G401.6 (cell line): Measurements from ENCODE around the gene UNC93B1.
"Not testable (repeated sequence)": the region's sequence is repeated elsewhere in the genome, so short reads cannot be mapped to it uniquely, and the experiment has no call there.

Source experiments
- FAIRE-seq: peaks from 2 replicates; lab custom pipeline; 2012; peaks lifted over from hg19 to GRCh38; lab: Jason Lieb, UNC

Gene UNC93B1

DNA sequence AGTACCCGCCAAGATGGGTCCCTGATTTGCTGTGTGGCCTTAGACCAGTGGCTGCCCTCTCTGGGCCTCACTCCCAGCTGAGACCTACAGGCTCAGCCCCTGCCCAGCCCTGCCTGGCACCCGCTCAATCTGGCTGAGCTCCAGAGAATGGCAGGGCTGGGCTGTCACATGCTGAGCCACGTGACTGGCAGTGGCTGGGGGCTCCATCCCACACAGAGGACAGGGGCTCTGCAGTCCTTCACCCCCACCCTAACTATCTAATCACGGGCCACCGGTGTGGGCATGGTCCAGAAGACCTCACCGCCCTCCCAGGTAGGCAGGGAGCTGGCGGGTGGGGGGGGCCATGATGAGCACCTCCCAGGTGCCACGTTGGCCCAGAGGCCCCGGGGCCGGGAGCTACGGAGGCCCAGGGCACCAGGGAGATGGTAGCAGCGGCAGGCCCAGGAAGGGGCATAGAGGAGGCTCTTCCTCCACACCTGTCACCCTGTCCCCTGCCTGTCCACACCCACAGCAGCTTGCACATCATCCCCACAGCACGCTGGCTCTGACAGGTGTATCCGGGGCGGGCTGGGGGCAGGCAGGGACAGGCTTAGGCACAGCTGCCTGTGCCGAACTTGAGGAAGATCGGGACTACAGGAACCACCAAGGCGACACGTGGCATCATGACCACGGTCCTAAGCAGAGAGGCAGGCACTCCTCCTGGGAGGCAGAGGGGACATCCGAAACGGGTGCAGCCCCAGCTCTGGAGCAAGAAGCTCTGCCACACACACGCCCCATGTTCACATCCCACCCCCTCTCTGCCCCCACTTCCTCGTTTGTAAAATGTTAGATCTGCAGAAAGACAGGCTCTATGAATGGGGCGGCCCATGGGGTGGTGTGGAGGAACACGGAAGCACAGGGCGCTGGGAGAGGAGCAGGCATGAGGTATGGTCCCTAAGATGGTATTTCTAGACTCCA, 4.8 kb upstream of the UNC93B1 start:
- no peak for FAIRE-seq

DNA sequence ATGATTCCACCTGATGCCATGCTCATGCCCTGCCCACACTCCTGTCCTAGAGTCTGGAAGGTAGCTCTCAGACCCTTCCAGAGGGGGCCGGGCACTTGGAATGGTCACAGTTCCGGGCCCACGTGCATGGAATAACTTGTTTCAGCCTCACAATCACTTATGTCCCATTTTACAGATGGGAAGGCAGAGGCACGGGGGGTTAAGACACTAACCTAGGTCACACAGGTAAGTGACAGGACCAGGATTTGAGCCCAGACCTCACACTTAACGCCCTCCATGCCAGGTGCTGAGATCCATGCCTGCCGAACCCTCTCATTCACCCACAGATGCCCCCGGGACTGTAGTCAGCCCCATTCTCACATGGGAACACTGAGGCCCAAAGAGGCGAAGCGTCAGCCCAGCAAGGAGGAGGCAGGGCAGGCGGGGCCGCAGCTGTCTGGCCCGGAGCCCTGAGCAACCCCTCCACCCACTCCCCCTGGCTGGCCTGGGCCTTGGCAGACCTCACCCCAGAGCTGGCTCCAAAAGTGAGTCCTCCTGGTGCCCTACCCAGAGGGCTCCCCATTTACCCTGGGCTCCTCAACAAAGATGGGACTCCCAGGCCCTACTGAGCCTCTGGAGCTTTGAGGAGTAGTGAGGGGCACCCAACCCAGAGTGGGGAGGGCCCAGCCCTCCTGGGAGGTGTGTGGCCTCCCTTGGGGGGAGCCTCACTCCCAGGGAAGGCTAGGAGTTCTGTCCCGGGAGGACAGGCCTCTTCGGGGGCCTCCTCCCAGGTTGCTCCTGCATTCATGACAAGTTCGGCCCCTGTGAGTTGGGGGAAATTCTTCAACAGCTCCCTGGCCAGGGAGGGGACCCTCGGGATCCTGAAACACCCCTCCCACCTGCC, 3.8 kb upstream of the UNC93B1 start:
- no peak for FAIRE-seq

GRCh38 chr11:68006606-68007166, 2.8 kb upstream of the UNC93B1 start:
- FAIRE-seq = no peak

DNA sequence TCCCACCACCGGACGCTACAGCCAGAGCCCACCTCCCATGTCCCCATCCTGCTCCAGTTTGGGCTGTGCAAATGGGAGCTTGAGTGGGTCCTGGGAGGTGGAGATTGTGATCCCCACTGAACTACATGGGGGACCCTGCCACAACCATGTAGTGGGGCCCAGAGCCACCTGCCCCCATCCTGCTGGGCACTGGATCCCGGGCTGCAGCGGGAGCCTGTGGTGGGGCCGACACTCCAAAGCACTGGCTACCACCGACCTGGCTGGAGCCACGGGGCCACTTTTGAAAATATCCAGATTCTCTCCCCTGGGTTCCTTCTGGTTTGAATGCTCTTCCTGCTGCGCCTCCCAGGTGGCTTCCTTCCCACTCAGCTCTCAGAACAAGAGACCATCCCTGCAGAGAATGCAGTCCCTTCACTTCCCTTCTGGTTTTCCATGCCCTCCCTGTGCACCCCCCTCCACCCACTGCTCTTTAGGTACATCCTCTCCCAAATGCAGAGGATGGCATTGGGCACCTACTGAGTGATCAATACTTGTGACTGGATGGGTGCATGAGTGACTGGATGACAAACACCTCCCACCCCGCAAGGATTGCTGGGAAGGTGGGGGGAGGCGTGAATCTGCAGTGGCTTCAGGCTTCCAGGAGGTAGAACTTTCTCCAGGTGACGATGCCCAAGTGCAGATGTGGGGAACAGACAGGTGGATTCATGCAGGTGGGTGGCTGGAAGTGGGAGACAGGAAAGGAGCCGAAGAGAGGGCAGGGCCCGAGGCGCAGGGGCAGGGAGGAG, 846 bp upstream of the UNC93B1 start:
- no peak for FAIRE-seq

- no peak for FAIRE-seq
These were observed 705 bp downstream of the UNC93B1 start for GRCh38 chr11:68002938-68003845.

DNA sequence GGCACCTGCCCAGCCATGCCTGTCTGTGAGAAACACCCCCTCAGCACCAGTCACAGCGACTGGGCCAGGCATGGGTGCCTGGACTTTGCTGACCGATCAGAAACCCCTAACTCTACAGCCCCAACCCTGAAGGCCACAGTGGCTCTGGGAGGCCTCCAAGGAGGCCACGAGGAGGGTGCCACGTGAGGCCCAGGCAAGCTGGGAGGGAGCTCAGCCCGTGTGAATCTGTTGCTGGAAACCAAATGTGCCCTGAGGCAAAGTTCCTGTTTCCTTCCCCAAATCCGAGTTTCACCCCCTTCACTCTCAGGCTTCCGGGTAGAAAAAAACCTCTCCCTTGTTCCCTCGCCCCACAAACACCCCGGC, 1.3 kb downstream of the UNC93B1 start:
- no peak for FAIRE-seq

DNA sequence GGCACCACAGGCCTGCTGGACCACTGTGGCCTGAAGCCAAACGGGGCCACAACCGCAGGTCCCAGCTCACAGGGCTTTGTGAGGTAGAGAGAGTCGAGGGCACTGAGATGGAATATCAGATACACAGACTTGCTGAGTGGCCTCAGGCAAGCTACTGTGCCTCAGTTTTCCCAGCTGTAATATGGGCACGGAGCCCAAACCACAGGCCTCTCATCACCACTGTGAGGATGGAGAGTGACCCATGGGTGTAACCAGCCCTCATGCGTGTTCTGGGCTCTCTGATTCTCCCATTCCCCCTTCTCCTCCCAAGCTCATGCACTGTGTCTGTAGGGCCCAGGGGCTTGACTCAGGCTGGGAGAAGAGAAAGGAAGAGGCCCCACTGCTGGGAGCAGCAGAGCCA, 4.2 kb downstream of the UNC93B1 start:
- no peak for FAIRE-seq

DNA sequence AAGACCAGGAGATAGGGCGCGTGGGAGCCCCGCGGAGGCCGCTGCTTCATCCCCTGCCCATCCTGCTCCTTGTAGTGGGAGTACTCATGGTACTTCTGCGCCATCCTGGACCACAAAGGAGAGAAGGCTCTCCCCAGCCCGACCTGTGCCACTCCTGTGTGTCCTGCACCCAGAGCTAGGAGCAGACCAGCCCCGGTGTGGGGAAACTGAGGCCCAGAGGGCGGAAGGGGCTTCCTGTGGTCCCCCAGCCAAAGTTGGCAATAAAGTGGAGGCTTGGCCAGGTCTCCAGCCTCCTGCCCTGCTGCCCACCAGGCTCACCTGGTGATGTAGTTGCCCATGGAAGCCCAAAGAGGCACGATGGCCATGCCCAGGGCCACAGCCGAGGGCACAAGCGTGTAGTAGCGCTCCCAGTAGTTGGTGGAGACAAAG, 4.7 kb downstream of the UNC93B1 start:
- FAIRE-seq = no peak

- no peak for FAIRE-seq
These were observed 5.5 kb downstream of the UNC93B1 start for GRCh38 chr11:67998150-67999045.

DNA sequence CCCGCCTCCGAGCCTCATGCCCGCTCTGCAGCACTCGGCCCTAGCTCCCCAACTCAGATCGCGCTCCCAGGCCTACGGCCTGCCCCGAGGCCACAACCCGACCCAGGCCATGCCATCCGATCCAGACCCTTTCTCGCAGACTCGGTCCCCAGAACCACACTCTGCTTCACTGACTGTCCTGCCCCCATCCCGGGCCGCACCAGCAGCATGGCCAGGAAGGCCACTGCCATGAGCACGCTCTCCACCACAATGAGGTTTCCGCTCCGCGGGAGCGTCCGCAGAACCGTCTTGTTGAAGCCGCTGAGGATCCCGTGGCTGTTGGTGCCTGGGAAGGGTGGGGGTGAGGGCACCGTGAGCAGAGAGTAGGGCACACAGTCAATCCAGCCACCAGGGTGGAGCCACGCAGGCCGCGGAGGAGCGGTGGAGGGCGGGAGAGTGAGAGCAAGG, 6.4 kb downstream of the UNC93B1 start:
- no peak for FAIRE-seq

DNA sequence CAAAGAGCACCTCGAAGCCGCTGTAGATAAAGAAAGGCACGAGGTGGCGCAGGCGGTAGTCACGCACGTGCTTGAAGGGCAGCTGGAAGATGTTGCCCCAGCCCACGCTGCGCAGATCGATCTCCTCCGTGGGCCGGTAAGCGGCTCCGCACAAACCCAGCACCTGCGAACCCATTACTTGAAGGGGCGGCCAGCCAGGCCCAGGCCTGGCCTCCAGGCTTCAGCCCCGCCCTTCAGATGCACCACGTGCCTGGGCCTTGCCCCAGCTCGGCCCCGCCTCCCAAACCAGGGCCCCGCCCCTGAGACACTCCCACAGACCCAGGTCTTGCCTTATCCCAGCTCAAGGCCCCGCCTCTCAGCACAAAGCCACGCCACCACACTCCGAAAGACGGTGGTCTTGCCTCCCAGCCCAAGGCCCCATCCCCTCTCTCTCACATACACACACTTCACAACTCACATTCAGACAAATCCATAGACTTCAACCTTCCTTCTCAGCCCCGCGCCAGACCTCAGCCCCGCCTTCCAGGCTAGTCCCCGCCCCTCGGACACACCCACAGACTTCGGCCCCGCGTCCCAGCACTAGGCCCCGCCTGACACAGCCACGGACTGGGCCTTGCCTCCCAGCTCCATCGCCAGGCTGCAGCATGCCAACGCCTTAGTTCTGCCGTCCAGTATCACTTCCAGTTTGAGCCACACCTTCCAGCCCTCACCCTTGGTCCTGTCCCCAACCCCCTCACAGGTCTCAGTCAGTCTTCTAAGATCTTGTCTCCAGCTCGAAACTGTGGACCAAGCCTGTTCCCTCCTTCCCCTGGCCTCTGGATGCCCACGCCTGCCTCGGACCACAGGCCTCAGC, 7.0 kb downstream of the UNC93B1 start:
- FAIRE-seq = no peak

GRCh38 chr11:67996051-67996450, 7.8 kb downstream of the UNC93B1 start:
- no peak for FAIRE-seq

GRCh38 chr11:67995579-67995978, 8.3 kb downstream of the UNC93B1 start:
- not testable (repeated sequence) for FAIRE-seq

GRCh38 chr11:67995129-67995528, 8.8 kb downstream of the UNC93B1 start:
- not testable (repeated sequence) for FAIRE-seq

DNA sequence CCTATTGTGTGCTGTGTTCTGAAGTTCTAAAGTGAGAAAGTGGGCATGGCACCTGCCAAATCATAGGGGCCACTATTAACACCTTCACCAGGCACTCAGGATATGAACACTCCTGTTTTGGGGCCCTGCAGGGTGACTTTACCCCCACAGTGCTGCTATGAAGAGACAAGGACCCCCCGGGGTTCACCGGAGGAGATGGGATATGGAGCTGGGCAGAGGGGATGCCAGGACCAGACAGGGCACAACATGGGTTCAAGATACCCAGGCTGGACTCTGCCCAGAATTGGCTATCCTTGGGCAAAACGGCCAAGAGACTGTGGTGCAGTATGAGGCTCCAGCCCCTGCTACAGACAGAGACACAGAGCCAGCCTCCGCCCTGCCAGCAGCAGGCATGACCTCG, 9.5 kb downstream of the UNC93B1 start:
- not testable (repeated sequence) for FAIRE-seq

DNA sequence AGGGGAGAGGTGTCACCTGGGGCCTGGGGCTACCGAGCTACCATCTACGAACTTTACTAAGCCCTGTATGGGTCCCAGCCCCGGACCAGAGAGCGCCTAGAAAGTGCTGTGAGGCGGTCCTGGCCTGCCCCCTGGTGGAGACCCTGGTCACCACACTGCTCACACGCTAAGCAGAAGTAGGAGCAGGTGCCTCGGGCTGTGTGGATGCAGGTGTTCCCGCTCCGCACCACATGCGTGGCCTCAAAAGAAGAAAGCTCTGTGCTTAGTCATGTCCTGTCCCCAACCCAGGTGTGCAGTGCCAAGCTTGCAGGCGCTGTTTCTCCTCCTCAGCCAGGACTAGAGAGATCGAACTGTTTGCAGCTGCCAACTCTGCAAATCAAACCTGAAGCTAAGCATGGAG, 10.1 kb downstream of the UNC93B1 start:
- FAIRE-seq = not testable (repeated sequence)

- FAIRE-seq = not testable (repeated sequence)
These were observed 12.4 kb downstream of the UNC93B1 start for GRCh38 chr11:67991347-67992121.
